Aorta (tissue), 5 donors: ENCODE results near the gene GSTO2. TPM values are rescaled to one million over a fixed set of nuclear protein-coding genes. Genes with fewer than 3 reads are reported as not detected.

Experiments
- ATAC-seq: fragments of 200-7000 bp; cut with Tn5 transposase; one replicate; pipeline ENCODE4 v1.9.1; 2022; ENCODE audit warnings: moderate library complexity; ENCODE audit not compliant: low FRiP score
- DNase-seq, 2 donors: peaks; one replicate each; pipeline ENCODE4 v3.0.0-alpha.2; 2020
- H3K27ac ChIP-seq, 2 donors: one replicate each; pipeline ENCODE4 v1.5.1; 2013; ENCODE audit warnings: low read length in 2 of 2, mild to moderate bottlenecking in 2 of 2, moderate library complexity in 2 of 2, control low read depth in 1 of 2, inconsistent platforms in 1 of 2, low read depth in 1 of 2
- H3K27me3 ChIP-seq, 2 donors: one replicate each; pipeline ENCODE4 v1.6.1; 2013; ENCODE audit warnings: control low read depth in 1 of 2, low read length in 1 of 2, mild to moderate bottlenecking in 1 of 2, moderate library complexity in 1 of 2; ENCODE audit not compliant: insufficient read depth in 2 of 2, control insufficient read depth in 1 of 2
- H3K36me3 ChIP-seq, 2 donors: one replicate each; pipeline ENCODE4 v1.6.1; 2013; ENCODE audit warnings: control low read depth in 1 of 2, low read length in 1 of 2, mild to moderate bottlenecking in 1 of 2; ENCODE audit not compliant: insufficient read depth in 2 of 2, control insufficient read depth in 1 of 2
- H3K4me1 ChIP-seq, 2 donors: one replicate each; pipeline ENCODE4 v1.6.1; 2013; ENCODE audit warnings: low read length in 2 of 2, control low read depth in 1 of 2, mild to moderate bottlenecking in 1 of 2, moderate library complexity in 1 of 2; ENCODE audit not compliant: insufficient read depth in 2 of 2, control insufficient read depth in 1 of 2
- H3K4me3 ChIP-seq, 2 donors: one replicate each; pipeline ENCODE4 v1.5.1; 2013; ENCODE audit warnings: low read length in 2 of 2, control low read depth in 1 of 2, mild to moderate bottlenecking in 1 of 2
- H3K9me3 ChIP-seq: one replicate; pipeline ENCODE4 v1.6.1; 2013; ENCODE audit warnings: mild to moderate bottlenecking, low read length; ENCODE audit not compliant: control insufficient read depth
- WGBS, 2 donors: extraction: QIAGEN DNeasy Blood & Tissue Kit; methylation state at CpG; one replicate each; pipeline ENCODE4 v1.1.7; 2013; 5-methylcytosine and 5-hydroxymethylcytosine counted together
- intact Hi-C, 2 donors: fragments of 100-400 bp; cut with DNase I; formaldehyde crosslinking; loops; one replicate each; pipeline versions ENCODE4 v1.14.2 to v1.15.0; 2022
- polyA plus RNA-seq, 2 donors: library from polyadenylated mRNA; stranded (reverse); fragments of 200-250 nt; gene quantifications; one replicate each; pipeline ENCODE4 v1.2.3, GENCODE V29; 2013
- total RNA-seq, 2 donors: library from RNA; stranded (reverse); fragmentation: NEBNext Ultra II Directional; extraction: Animal tissue kit (Norgen Biotek cat#: 25700); gene quantifications; one replicate each; pipeline ENCODE4 v1.2.1, GENCODE V29; 2021
- donor health status: healthy with polysubstance abuse.
- donor health status: Bipolar disorder and iron deficiency.
- donor health status: DM: no; HTN: no; CAD: no.
- donor health status: DM: no; HTN: no; CAD: no.
- donor health status: DM: yes; HTN: yes; CAD: no.

Gene GSTO2
- total and polyA plus RNA-seq, 4 donors = 1.7 to 4.3 (median 3.5) TPM

DNA sequence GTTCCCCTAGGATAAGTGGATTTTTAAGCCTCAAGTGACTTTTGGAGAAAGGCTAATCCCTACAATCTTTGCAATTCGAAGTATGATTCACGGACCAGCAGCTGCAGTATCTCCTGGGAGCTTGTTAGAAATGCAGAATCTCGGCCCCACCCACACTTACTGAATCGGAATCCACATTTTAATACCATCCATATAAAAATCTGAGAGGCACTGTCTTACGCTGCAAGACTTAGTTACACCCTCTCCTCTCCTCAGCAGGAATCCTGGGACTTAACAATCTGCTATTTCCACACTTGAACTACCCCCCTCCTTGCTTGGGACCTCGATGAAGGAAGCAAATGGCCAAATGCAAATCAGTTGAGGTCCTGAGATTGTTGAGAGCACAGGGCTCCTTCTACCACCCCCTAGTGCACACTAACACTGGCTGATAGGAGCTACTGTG is 48.3 kb downstream of the GSTO2 start:
- DNase-seq (no peak), ATAC-seq (no peak)
- Histone ChIP-seq H3K9me3 (no peaks in the 10 kb centered on the region), H3K4me3 (no peak overlapping the region), H3K4me1 (no peaks in the 10 kb centered on the region), H3K27me3 (no peaks in the 10 kb centered on the region), H3K36me3 (peaks cover 0 to 10% of the 10 kb centered on the region in 2 donors), H3K27ac (no peak overlapping the region)
- WGBS, 2 donors = 25 to 34% methylated on average over 6 of the region's 6 CpGs
- intact Hi-C loops = no loop called here

DNA sequence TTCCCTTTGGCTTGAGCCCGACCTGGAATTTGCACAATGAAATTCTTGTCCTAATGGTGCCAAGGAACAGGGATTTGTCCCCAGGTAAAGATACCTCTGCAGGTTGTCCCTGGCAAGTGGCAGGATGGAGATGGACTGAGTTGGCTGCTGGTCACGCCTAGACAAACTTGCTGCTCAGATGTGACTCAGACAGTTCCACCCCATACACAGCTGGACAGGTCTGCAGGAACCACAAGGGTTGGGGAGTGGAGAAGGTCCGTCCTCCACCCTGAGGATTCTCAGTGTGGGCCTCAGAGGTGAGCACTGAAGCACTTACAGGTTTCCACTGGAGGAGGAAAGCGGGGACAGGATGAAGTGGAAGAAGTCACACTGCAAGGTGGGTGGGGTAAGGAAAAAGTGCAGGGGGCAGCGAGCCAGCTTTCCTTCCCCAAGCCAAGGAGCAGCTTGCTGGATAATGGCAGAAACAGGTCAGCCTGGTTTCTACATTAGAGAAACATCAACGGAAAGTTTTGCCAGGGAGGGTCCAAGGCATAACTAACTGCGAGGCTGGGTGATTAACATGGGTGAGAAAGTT is 48.8 kb downstream of the GSTO2 start:
- 86 to 88% methylated on average over 7 of the region's 7 CpGs for WGBS, 2 donors
- H3K27ac ChIP-seq = no peak overlapping the region
- DNase-seq (no peak), ATAC-seq (no peak)
- H3K4me3 ChIP-seq = no peak overlapping the region
- no peaks in the 10 kb centered on the region for H3K9me3 ChIP-seq
- no peaks in the 10 kb centered on the region for H3K27me3 ChIP-seq
- intact Hi-C loops = no loop called here
- no peaks in the 10 kb centered on the region for H3K4me1 ChIP-seq
- H3K36me3 ChIP-seq = peaks cover 0 to 10% of the 10 kb centered on the region in 2 donors

DNA sequence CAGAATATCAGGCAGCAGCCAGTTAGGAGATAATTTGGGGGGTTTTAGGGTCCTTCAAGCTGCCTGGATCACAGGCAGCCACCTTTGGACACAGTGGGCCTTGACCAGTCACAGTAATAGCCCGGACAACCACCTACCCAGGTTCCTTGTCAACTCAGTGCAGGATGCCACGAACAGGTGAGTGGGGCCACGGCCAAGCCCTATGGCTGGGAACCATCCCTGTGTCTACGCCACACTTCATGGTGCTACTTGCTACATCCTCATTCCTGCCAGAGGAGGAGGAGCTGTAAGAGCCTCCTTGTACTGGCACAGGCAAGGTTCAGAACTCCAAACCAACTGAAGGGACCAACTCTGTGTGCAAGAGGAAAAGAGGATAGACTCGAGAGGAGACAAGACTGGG is 49.3 kb downstream of the GSTO2 start:
- H3K27me3 ChIP-seq = no peaks in the 10 kb centered on the region
- peaks cover 0 to 10% of the 10 kb centered on the region in 2 donors for H3K36me3 ChIP-seq
- H3K4me3 ChIP-seq = no peak overlapping the region
- intact Hi-C loops = no loop called here
- no peak overlapping the region for H3K27ac ChIP-seq
- 92 to 93% methylated on average over 5 of the region's 5 CpGs for WGBS, 2 donors
- H3K9me3 ChIP-seq = no peaks in the 10 kb centered on the region
- no peak for ATAC-seq
- DNase-seq = peak in 1 of 2 donors; percentile 41
- no peaks in the 10 kb centered on the region for H3K4me1 ChIP-seq

DNA sequence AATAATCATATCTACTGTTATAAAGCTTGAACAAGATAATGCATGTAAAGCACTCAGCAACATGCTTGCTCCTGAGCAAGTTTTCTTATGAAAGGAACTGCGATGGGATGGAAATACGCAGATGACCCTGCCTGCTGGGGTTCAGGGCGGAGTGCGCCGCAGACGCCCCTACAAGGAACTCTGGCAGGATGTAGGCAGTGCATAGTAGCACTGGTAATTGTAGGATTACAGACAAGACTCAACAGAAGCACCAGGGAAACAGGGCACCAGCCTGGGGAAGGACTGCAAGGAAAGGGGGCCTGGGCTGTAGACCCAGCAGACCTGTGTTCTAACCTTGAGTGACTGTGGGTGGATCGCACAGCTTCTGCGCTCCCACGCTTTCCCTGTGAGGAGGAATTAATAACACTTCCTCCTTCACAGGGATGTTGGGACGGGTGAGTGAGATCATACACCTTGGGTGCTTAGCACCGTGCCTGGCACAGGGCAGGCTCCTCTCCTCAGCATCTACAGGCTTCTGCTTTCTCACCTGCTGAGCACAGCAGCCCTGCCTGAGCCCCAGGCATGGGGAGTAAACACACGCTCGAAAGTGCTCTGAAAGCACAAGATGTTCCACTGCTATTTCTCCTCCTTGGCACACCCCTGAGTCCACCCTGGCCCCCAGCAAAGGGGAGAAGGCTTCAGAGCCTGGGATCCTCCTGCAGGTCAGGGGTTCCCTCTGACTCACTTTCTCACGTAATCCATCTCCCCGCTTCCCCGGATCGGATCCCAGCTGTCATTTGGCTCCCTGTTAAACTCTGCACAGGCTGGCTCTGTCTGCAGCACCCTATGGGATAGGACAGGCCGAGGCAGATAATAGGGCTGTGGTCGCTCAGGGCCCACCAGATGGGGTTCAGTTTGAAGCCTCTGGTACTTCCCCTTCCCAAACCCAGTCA is 50.1 kb downstream of the GSTO2 start:
- Histone ChIP-seq H3K9me3 (no peaks in the 10 kb centered on the region), H3K27ac (peak overlapping the region in 1 of 2 donors; percentile 13), H3K36me3 (peaks cover 0 to 7% of the 10 kb centered on the region in 2 donors), H3K4me3 (no peak overlapping the region), H3K4me1 (no peaks in the 10 kb centered on the region), H3K27me3 (no peaks in the 10 kb centered on the region)
- 67 to 68% methylated on average over 19 of the region's 19 CpGs for WGBS, 2 donors
- intact Hi-C loops = no loop called here
- DNase-seq (peak in 1 of 2 donors; percentile 44), ATAC-seq (no peak)

DNA sequence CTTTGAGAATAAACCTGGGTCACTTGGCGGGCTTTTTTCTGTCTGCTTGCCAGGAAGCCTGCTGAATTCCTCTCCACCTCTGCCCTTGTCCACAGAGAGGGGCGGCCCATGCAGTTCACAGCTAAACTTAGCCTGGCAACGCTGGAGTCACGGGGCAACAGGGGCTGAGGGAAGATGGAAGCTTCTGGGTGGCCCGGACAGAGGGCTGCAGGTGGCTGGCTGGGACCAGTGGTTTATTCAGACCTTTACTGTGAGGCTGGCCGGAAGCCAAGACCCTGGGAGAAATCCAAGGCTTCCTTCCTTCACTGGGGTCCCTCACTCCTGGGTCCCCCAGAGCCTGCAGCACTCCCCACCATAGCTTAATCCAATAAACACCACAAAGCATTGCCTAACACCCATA is 52.2 kb downstream of the GSTO2 start:
- Histone ChIP-seq H3K27me3 (no peaks in the 10 kb centered on the region), H3K4me3 (no peak overlapping the region), H3K9me3 (no peaks in the 10 kb centered on the region), H3K4me1 (no peaks in the 10 kb centered on the region), H3K27ac (no peak overlapping the region), H3K36me3 (no peaks in the 10 kb centered on the region)
- intact Hi-C loops = no loop called here
- WGBS, 2 donors = 40 to 46% methylated on average over 6 of the region's 6 CpGs
- ATAC-seq (no peak), DNase-seq (no peak)

DNA sequence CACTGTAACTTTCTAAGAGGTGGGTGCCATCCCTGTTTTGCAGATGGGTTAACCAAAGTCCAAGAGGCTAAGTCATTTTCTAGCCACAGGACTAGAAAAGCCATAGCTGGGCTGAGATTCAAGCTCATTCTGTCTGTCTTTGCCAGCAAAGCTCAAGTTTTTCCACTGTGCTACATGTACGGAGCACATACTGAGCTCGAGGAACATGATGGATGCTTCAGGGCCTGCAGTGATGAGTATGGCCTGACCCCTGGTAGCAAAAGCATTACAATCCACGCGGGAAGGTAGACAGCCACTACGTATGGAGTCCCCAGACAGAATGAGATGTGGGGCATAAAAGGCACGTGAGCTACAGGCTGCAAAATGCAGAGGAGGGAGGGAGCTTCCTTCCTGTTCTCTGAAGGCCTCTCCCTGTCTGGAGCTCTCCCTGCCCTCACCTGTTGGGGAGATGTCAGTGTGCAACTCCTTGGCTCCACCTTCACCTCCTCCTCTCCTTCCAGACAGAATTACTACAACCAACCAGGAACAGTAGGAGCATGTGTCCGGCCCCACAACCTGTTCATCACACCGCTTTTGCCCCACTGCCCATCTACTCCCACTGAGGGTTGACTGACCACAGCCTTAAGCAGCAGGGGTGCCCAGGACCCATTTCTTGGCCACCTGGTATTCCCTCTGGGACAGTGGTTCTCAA is 52.9 kb downstream of the GSTO2 start:
- WGBS, 2 donors = 42 to 43% methylated on average over 8 of the region's 8 CpGs
- Histone ChIP-seq H3K4me3 (no peak overlapping the region), H3K4me1 (no peaks in the 10 kb centered on the region), H3K27me3 (no peaks in the 10 kb centered on the region), H3K27ac (no peak overlapping the region), H3K9me3 (no peaks in the 10 kb centered on the region), H3K36me3 (no peaks in the 10 kb centered on the region)
- DNase-seq (no peak), ATAC-seq (no peak)
- intact Hi-C loops = no loop called here

DNA sequence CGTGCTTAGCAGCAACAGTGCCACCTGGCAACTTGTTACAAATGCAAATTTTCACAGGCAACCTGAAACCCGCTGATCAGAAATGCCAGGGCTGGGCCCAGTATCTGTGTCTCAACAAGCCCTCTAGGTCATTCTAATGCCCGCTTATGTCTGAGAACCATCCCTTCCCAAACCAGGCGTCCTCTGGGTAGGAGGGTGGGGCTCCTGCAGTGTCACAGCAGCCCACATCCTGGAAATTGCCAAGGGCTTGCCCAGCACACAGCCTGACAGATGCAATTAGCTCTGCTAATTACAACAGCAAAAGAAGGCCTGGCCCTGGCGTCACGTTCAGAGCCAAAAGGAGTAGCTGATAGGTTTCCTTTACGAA is 53.4 kb downstream of the GSTO2 start:
- H3K27me3 ChIP-seq = no peaks in the 10 kb centered on the region
- H3K4me3 ChIP-seq = no peak overlapping the region
- no peaks in the 10 kb centered on the region for H3K4me1 ChIP-seq
- WGBS, 2 donors = 70% methylated on average over 7 of the region's 7 CpGs
- ATAC-seq (no peak), DNase-seq (peak in 1 of 2 donors; percentile 47)
- no peaks in the 10 kb centered on the region for H3K36me3 ChIP-seq
- H3K9me3 ChIP-seq = no peaks in the 10 kb centered on the region
- no peak overlapping the region for H3K27ac ChIP-seq
- intact Hi-C loops = no loop called here

DNA sequence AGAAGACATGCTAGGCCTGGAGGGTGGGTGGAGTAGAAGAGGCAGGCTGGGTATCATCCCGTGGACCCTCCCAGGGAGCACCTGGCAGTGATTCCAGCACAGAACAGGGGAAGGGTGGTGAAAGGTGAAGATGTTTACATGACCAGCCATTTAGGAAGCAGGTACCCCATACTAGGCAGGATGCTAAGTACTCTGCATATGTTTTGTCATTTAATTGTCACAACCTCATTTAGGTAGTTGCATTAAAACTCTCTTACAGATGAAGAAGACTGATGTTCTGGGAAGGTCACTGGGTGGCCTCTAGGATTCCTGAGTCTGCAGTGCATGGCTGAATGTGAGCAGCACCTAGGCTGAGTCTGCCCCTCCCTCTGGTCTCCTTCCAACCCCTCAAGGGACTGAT is 54.1 kb downstream of the GSTO2 start:
- DNase-seq = no peak
- H3K27ac ChIP-seq = no peak overlapping the region
- no peaks in the 10 kb centered on the region for H3K27me3 ChIP-seq
- peaks cover 0 to 6% of the 10 kb centered on the region in 2 donors for H3K4me1 ChIP-seq
- intact Hi-C loops = no loop called here
- WGBS, 2 donors = 89 to 95% methylated on average over 1 of the region's 1 CpG
- no peak overlapping the region for H3K4me3 ChIP-seq
- ATAC-seq = no peak
- no peaks in the 10 kb centered on the region for H3K9me3 ChIP-seq
- no peaks in the 10 kb centered on the region for H3K36me3 ChIP-seq
